GM18909 (cell line): ENCODE data around the gene SMIM7.

Experiments used
- ATAC-seq: cut with Tn5 transposase; IDR thresholded peaks from one replicate; pipeline ENCODE4 v1.9.1; 2021; ENCODE audit warnings: mild to moderate bottlenecking; ENCODE audit not compliant: unreplicated experiment, poor library complexity

The SMIM7 gene

DNA sequence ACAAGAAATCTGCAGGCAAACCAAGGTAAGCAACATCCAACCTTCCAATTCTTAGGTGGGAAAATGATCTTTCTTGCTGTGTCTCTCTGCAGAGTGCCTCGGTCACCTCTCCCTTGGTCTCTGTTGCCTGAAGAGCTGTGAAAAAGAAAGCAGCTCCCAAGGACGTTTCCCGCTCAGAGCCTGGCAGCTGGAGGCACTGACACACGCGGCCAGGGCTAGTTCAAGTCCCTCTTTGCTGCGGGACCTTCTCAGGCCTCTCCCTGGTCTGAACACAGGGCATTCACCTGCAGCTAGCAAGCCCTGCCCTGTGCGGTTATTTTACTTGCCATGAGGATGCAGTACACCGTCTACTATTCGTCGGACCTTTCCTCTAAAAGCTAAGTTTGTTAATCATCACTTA, 35.7 kb downstream of the SMIM7 start:
- no peak for ATAC-seq

DNA sequence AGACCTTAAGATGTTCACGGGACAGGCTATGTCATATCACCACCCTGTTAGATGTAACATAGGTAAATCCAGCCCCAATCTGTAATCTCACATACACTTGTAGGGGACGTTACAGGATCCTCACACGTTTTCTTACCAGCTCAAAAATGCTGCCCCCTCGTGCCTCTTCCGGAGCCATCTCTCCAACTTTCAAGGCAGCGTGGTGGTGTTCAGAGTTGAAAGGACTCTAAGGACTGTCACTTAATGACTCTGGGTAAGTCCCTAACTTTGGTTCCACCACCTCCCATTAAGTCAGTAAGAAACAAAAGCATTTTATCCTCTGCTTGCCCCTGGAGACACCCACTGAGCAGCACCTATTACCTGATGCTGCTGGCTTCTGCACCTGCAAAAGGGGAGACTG, 36.4 kb downstream of the SMIM7 start:
- no peak for ATAC-seq

DNA sequence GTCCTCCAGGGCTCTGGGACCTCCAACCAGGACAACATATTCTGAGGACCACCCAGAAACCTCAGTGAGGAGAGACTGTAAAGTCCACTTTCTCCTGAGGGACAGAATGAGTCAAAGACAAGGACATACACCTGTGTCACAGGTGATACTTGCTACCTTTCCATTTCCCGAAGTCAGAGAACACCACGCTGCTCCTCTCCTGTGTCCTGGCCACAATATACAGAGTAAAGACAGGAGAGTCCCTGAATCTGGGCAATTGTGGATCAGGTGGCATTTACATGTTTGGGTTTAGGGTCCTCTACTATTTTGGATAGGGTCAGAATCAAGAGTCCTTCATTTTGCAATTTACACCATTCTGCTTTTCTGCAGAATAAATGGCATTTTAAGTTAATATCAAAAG, 36.9 kb downstream of the SMIM7 start:
- no peak for ATAC-seq

DNA sequence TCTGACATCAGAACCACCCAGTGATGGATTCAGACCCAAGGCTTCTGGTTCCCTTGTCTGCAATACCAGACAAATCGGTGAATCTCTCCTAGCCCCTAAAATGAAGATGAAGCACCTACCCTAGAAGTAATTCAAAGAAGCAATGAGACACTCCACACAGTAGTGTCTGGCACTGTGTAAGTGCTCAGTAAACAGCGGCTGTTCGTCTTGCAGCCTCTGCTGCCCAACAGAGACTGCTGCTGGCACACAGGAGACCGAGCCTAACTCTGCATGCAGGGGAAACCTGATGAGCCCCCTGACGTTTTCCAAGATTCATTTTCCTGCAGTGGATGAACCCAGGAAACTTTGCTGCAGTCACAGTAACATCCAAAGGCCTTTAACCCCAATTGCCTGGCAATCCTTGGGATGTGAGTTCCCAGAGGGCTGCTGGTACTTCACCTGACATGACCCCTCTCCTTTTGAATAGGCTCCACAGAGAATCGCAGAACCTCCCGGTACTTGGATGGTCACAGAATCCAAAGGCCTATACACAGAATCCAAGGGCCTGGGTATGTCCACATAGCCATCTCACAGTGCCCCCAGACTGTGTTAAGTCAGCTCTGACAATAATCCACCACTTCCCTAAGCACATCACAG, 38.7 kb downstream of the SMIM7 start:
- no peak for ATAC-seq

DNA sequence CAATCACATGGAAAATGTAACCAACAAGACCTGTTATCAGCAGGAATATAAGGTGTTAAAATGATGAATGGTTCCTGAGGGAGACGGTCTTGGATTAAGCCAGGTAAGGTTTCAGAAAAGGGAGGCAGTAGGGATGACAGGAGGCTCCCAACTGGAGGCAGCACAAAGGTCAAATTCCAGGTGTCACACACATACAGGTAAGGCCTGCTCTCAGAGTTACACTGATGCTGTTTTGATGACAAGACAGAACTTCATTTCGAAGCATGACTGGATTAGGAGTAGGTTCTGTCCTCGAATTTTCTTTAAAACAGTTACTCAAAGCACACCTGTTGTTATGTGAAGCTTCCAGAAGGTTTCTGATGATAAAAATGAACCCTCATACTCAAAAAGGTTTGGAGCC, 39.4 kb downstream of the SMIM7 start:
- no peak for ATAC-seq

DNA sequence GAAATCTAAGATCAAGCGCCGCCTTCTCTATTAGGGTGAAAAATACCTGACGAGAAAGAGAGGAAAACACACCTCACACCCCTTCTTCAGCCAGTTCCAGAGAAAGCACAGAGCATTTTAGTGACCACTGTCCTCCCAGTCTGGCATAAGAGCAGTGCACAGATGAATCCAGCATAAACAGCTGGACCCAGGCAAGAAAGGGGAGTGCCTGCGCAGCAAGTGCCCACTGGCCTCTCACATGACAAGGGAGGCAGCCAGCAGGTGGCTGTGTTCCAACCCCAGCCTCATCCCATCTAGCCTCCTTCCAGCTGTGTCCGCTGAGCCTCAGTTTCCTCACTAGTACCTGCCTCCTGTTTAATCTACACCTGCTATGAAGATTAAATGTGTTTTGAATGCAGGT, 39.9 kb downstream of the SMIM7 start:
- ATAC-seq: no peak

DNA sequence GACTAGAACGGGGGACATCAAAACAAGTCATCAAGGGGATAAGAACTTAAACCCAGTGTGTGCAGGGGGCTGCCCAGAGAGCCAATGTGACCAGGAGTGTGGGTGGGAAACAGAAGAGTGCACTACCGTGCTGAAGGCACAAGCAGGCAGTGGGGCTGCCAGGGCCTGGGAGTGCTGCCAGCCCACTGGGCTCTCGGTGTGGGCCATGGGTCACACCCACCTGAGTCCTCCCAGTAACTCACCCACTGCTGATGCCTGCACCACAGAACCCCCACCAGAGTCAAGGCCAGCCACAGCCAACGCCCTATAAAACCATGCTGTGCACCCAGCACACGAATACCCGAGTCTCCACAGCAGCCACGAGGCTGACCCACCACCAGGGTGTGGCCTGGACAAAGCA, 40.5 kb downstream of the SMIM7 start:
- ATAC-seq: no peak

DNA sequence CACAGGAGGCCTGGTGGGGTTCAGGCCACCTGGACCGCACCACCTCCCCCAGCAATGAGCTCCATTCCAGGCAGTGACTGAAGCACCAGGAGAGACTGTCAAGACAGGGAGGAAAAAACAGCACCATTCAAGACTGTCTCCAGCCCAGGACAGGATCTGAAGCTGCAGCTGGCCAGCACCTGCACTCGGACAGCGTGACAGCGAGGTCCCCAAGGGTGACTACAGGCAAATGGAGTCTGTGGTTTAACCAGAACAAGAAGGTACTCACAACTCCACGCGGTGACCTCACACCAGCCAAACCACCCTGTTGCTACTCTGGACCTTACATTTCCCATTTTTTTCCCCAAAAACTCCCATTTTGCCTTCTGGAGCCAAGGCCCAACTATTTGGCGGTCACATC, 41.7 kb downstream of the SMIM7 start:
- no peak for ATAC-seq

DNA sequence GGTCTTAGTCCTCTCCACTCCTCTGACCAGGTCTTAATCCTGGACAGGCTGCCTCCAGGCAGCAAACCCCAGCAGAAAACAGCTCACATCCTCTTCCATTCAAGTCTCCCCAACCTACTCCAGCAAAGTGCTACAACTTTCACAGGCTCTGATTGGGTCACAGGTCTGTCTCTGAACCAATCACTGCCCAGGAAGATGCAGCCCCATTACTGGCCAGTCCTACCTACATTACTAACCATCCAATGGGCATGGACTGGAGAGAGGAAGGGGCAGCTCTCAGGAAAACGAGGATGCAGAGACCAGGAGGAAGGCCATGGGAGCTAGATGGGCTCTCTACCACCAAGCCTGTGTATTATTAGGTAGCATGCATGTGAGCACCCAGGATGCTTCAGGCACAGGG, 44.1 kb downstream of the SMIM7 start:
- no peak for ATAC-seq

DNA sequence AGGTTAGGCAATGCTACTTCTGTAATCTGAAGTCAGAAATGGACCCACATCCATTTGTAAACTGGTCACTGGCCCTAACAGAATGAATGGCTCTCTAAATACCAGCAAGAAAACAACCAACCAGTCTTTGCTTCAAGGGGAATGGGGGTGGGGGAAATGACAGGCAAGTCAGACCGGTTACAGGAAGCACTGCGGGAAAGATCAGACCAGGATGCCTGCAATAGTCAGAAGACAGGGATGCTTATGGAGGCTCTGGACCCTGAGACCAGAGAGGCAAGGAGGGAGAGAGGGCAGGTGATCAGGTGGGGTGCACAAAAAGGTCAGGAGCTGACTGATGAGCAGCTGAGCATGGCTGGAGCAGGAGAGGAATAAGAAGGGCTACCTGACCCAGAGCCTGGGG, 45.0 kb downstream of the SMIM7 start:
- no peak for ATAC-seq

DNA sequence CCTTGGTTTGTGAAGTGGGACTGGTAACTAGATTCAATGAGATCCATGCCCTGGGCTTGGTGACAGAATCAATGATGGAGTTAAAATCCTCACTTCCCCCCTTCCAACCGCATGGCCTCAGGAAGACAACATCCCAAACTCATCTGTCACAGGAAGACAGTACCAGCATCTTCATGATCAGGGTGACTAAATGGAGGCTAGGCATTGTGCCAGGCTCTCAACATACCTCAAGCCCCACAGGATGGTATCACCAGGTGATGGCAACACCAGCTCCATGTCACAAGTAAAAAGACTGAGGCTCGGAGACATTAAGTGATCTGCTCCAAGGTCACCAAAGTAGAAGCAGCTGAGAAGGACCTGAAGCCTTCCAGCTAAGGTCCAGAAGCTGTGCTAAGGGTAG, 46.1 kb downstream of the SMIM7 start:
- no peak for ATAC-seq

DNA sequence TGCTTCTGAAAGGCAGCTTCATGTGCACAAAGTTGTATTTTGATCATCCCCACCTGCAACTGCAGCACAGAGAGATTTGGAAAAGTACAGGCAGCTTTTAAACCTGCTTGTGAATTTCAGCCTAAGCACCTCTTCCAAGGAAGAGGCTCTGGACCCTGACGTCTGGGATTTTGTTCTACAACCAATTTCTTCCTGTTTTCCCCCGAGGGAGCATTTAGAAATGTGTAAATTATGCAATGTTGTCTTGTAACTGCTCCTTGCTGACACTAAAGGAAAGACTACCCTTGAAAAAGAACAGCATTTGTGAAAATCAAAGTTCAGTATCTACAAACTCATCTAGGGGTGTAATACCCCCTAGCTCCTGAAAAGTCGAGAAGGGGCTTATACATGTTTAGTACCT, 47.3 kb downstream of the SMIM7 start:
- ATAC-seq: no peak

DNA sequence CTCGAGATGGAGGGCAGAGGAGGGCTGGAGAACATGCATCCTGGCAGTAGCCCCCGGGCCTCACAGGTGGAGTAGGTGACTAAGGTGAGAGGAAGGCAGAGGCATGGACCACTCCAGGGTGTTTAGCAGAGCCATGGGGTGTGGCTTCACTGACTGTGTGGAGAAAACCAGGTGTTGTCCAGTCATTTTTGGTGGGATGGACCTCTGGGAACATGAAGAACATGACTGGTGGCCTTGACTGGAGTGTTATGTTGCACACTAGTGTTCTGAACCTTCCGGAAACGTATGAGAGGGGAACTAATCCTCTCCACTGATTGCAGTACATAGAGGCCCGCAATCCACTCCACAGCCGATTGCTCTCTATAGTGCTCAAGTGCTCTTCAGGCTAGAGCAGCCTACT, 48.8 kb downstream of the SMIM7 start:
- no peak for ATAC-seq

DNA sequence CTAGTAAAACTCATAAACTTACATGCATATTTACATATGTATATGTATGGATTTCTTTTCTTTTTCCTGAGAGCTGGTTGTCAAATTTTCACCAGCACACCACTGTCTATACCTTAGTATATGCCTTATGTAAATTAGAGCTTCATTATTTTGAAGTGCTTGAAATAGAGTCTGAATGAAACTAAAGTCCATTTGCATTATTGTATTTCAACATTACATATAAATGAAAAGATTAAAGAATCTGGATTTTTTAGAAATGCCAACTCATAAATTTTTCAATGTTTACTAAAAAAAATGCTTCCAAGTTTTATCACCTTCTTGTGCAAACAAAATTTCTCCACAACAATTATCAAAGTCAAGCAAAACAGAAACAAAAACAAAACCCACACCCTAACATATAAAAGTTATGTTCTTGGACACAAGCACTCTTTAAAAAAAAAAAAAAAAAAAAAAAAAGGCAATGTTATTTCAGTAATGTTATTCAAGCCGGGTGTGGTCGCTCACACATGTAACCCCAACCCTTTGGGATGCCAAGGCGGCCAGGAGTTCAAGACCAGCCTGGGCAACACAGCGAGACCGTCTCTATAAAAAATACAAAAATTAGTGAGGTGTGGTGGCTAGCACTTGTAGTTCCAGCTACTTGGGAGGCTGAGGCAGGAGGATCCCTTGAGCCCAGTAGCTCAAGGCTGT, 50.3 kb downstream of the SMIM7 start:
- ATAC-seq: no peak

DNA sequence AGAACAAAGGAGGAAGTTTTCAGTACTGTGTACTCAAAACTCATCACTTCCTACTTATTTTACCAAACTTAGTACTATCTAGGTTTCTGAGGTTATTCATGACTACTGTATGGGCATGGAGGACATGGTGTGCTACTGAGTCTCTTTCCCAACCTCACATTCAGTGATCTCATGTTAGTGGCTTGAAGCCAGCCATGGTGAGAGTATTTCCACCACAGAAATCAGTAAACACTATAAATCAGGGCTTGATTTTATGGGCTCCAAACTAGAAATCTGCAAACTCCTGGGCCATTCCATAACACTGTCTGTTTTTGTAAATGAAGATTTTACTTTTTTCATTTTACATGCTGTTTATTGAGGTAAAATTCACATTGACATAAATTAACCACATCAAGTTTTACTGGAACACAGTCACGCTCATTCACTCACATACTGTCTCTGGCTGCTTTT, 51.6 kb downstream of the SMIM7 start:
- ATAC-seq: no peak

DNA sequence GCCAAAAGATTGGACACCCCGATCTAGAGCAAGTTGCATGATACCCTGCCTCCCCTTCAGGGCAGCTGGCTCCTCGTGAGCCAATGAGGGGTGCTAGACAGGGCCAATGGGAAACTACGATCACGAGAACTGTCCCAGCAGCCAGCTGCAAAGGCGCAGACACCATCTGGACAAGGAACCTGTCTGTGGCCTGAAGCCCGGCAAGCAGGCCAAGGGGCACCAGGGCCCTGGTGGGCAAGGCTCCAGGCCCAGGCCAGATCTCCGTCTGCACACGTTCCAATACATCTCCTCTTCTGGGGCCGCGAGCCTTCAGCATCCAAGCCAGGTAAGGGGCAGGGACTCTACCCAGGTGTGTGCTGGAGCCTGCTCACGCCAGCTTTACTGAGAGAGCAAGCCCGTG, 52.1 kb downstream of the SMIM7 start:
- no peak for ATAC-seq

DNA sequence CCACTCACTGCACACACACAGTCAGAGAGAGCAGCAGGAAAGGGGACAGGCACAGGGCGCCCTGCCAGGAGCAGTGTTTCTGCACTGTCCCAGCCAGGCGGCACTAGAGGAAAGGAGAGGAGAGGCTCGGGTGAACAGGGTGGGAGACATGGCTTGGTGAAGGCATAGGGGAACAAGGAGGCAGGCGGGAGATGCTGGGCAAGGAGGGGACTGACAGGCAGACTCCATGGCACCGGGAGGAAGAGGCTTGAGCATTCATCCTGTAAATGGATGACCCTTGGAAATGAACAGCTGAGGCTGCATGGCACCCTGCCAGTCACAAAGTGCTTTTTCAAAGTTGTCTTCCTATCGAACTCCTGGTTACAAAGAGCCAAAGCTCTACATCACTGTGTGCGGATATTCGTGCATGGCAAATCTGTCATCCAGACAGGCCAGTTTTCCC, 54.4 kb downstream of the SMIM7 start:
- no peak for ATAC-seq

DNA sequence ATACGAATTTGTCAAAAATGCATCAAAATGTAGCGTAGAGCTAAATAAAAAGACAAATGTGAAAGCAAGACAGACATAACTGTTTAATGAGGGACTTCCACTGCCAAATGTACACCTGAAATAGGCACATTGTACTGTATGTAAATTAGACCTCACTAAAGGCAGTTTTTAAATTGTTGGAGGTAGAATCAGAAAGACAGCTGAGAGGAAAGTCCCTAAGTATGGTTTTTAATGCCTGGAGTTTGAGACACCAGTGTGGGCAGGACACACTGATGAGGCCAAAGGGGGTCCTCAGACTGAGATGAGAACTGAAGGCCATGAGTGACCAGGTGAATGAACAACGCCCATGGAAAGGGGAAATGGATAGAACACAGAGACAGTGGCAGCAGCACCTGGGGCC, 54.8 kb downstream of the SMIM7 start:
- no peak for ATAC-seq

DNA sequence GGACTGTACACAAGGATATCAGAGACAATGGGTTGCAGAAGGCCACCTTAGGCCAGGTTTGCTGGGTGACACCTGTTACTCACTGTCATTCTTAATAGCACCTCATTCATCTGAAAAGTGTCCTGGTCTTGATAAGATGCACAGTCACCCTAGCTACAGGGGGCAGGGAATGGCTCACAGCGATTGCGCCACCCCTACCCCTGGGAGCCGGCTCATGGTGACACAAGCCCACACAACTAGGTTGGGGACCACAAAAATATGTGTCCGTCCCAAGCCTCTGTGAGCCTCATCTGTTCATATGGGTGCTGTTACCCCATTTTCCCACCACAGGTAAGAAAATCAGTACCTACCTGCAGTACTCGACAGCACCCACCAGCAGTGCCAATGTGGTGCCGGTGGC, 55.3 kb downstream of the SMIM7 start:
- no peak for ATAC-seq

DNA sequence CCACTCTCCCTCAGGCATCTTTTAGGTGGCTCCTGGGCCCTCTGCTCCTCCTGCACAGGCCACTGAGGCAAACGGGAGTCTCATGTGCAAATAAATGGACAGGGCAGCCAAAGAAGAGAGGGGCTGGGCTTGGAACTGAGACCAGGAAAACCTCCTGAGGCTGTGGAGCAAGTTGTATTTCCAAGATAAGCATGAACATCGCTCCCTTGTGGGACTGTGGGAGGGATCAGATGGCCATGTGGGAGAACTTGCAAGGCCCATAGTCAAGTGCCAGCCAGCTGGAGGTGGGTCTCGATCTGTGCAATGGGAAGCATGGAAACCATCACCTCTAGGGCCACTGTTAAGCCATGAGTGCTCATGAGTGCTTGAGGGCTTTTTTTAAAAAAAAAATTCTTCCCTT, 56.9 kb downstream of the SMIM7 start:
- ATAC-seq: no peak

DNA sequence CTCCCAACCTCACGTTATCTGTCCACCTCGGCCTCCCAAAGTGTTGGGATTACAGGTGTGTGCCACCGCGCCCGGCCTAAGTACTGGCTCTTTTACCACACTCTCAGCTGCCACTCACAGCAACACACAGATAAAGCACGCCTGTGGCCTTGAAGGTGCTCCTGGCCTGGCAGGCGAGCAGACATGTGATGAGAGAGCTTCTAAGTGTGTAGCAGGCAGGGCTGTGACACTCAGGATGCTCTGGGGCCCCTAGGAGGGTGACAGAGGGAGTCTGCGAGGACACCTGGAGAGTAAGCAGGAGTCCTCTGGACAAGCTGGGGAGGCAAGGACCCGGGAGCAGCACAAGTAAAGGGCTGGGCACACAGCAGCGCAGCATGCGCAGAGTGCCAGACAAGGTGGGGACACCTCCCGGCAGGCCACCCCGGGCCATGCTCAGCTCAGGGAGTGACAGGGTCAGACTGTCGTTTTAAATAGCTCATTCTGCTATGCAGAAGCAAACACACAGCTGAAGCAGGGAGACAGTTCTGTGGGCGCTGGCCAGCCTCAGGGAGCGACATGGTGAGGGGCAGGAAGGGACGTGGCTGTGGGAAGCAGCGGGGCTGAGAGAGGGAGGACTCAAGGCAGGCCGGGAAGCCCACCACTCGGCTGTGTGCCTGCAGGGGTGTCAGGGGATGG, 58.4 kb downstream of the SMIM7 start:
- ATAC-seq: no peak

DNA sequence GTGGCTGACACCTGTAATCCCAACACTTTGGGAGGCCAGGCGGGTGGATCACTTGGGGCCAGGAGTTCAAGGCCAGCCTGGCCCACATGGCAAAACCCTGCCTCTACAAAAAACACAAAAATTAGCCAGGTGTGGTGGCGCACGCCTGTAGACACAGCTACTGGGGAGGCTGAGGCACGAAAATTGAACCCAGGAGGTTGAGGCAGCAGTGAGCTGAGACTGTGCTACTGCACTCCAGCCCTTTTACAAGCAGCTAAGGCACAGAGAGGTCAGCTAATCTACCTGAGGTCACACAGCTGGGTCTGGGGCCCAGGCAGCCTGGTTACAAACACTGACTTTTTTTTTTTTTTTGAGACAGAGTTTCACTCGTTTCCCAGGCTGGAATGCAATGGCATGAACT, 59.1 kb downstream of the SMIM7 start:
- no peak for ATAC-seq
